ENCODE measurements around the gene SASH1.
"Not testable (repeated sequence)": the region's sequence is repeated elsewhere in the genome, so short reads cannot be mapped to it uniquely, and the experiment has no call there.

The SASH1 gene

GRCh38 chr6:148379481-148379880 is 36.8 kb downstream of the SASH1 start:
- DNase-seq (ENCODE audit: low read depth): no peak
- H3K4me3 ChIP-seq (ENCODE audit: low read length): no peak overlapping the region
- TF ChIP-seq CTCF (conservative IDR thresholded peaks at IDR 0.05; ENCODE audit: low read depth, low read length): no peak

DNA sequence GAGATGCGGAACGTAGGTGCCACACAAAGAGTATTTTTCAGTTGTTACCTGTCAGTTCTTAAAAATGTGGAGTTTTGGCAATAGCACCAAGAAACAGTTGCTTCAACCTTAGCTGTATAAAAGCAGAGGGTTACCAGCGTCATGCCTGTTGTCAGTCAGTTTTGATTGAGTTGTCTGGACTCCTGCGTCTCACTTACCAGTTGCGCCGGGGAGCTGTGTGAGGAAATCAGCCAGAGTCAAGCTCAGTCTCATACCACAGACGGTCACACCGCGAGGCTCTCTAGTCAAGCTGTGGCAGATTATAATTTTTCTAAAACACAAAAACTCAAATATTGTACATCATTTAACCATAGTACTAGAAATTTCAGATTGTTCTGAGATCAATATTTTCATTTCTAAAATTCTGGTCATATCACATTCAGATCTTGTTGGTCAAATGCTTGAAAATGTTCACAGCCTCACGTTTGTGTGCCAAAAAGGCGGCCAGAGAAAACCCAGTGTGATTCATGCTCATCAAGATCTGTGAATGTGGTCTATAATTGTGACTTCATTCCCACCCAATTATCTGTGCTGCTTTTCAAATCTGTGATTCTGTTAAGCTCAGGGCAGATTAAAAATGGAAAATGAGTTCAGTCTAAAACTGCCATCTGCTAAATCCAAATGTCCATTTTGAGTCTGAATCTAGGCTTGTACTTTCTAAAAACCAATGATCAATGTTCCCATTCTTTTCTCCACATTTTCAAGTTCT is 37.5 kb downstream of the SASH1 start:
- H3K4me3 ChIP-seq (ENCODE audit: low read length): no peak overlapping the region
- DNase-seq (ENCODE audit: low read depth): peak; percentile 33
- no peak for TF ChIP-seq CTCF (conservative IDR thresholded peaks at IDR 0.05; ENCODE audit: low read depth, low read length)

DNA sequence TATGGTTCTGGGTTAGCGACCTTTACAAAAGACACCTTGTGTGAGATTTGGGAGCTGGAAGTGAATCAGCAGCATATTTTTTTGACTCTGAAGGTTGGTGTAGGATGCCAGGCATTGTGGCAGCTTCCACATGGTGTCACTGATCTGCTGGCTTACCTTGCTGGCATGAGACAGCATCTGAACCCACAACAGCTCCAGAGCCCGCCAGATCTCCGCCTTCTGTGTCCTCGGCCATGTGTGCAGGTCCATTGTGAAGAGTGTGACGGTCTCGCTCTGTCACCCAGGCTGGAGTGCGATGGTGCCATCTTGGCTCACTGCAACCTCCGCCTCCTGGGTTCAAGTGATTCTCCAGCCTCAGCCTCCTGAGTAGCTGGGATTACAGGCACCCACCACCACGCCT is 39.4 kb downstream of the SASH1 start:
- not testable (repeated sequence) for H3K4me3 ChIP-seq (ENCODE audit: low read length); DNase-seq (ENCODE audit: low read depth)

DNA sequence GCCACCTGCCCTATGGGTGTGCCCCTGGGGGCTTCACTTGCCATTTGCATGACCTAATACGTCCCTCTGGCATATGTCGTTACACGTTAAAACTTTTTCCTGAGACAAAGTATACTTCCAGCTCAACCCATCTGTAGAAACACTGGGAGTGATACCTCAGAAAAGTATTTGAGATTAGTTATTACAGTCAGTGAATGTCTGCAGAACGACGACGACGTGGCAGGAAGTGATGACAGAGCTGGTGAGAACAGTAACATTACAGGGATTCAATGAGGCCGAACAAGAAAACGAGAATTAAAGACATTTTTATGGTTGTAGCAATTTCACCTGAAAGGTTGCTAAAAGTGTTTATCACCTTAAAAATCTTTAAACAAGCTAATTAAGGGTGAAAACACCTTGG is 40.2 kb downstream of the SASH1 start:
- no peak for TF ChIP-seq CTCF (conservative IDR thresholded peaks at IDR 0.05; ENCODE audit: low read depth, low read length)
- H3K4me3 ChIP-seq (ENCODE audit: low read length): no peak overlapping the region
- DNase-seq (ENCODE audit: low read depth): no peak

DNA sequence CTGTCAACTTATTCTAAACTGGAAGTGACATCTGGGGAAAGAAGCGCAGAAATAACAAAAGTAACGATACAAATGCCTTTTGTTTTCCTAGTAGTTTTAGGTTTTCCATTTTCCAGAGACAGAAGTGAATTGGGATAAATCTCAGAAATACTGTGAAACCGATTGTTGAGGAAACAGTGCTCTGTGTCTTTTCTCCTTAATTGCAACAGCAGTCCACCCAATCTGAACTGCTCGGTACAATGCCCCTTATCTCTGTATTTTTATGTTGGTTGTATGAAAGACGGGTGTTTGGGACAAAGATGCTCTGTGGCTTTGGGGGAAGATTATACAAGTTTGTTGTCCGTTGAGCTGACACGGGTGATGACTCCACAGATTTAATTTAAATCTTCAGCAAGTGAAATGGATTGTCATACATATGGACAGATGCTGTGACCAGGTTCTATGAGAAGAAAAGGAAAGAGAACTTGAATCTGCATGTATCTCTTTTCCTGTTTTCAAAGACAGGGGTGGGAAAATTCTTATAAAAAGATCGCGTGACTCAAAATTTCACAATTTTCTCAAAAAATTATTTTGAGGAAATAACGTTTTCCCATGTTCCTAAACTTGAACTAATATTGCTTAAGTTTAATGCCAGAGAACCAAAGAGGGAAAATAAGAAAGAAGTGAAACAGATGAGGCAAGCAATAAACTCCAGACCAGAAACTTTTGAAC is 41.2 kb downstream of the SASH1 start:
- DNase-seq (ENCODE audit: low read depth): no peak
- no peak overlapping the region for H3K4me3 ChIP-seq (ENCODE audit: low read length)
- no peak for TF ChIP-seq CTCF (conservative IDR thresholded peaks at IDR 0.05; ENCODE audit: low read depth, low read length)

GRCh38 chr6:148385379-148385778 is 42.7 kb downstream of the SASH1 start:
- TF ChIP-seq CTCF (conservative IDR thresholded peaks at IDR 0.05; ENCODE audit: low read depth, low read length): no peak
- DNase-seq (ENCODE audit: low read depth): no peak
- H3K4me3 ChIP-seq (ENCODE audit: low read length): no peak overlapping the region

DNA sequence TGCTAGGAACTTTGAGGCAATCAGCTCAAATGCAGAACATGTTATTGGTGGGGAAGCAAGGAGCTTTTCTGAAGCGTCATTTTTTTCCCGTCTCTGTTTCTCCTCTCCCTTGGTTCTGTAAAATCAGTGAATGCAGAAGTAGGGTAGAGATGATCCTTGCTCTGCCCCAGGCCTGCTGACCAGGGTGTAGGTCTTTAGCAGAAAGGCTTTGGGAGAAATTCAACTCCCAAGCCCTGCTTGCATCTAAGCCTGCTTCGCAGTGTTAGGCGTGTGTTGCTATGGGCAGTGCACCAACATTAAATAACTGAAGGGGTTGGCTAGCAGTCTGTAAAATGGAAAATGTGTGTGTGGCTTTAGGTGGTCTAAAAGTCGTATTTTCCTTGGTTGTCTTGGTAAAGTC is 45.9 kb downstream of the SASH1 start:
- DNase-seq (ENCODE audit: low read depth): no peak
- TF ChIP-seq CTCF (conservative IDR thresholded peaks at IDR 0.05; ENCODE audit: low read depth, low read length): no peak
- H3K4me3 ChIP-seq (ENCODE audit: low read length): no peak overlapping the region
